T-helper 1 cell (primary cell): ENCODE results near the gene PYROXD2.

Source experiments
- DNase-seq, 5 donors: peaks; one replicate each; pipeline ENCODE4 v3.0.0-alpha.2; 2012 to 2020

PYROXD2 gene

GRCh38 chr10:98411768-98412167, 3.2 kb downstream of the PYROXD2 start:
- no peak for DNase-seq

- no peak for DNase-seq
These were observed 3.8 kb downstream of the PYROXD2 start for GRCh38 chr10:98411166-98411565.

- no peak for DNase-seq
These were observed 4.2 kb downstream of the PYROXD2 start for GRCh38 chr10:98410759-98411158.

GRCh38 chr10:98410135-98410743, 4.7 kb downstream of the PYROXD2 start:
- DNase-seq: no peak

GRCh38 chr10:98408799-98409198, 6.2 kb downstream of the PYROXD2 start:
- no peak for DNase-seq

GRCh38 chr10:98407744-98408241, 7.2 kb downstream of the PYROXD2 start:
- DNase-seq: no peak

- DNase-seq: no peak
These were observed 7.8 kb downstream of the PYROXD2 start for GRCh38 chr10:98407017-98407743.

- DNase-seq: no peak
These were observed 9.6 kb downstream of the PYROXD2 start for GRCh38 chr10:98405422-98405821.

- peak in 1 of 5 donors; percentile 45 for DNase-seq
These were observed 10.2 kb downstream of the PYROXD2 start for GRCh38 chr10:98404571-98405359.

- DNase-seq: peak in 1 of 5 donors; percentile 52
These were observed 11.0 kb downstream of the PYROXD2 start for GRCh38 chr10:98403812-98404504.

- DNase-seq: no peak
These were observed 11.9 kb downstream of the PYROXD2 start for GRCh38 chr10:98402931-98403718.

GRCh38 chr10:98402478-98402877, 12.5 kb downstream of the PYROXD2 start:
- DNase-seq: no peak

- DNase-seq: peak in 1 of 5 donors; percentile 23
These were observed 14.5 kb downstream of the PYROXD2 start for GRCh38 chr10:98400482-98400881.

GRCh38 chr10:98399784-98400183, 15.2 kb downstream of the PYROXD2 start:
- DNase-seq: no peak

- DNase-seq: no peak
These were observed 17.8 kb downstream of the PYROXD2 start for GRCh38 chr10:98397089-98397600.

GRCh38 chr10:98396096-98397063, 18.6 kb downstream of the PYROXD2 start:
- no peak for DNase-seq

- no peak for DNase-seq
These were observed 20.0 kb downstream of the PYROXD2 start for GRCh38 chr10:98394851-98395440.

- peak in 1 of 5 donors; percentile 47 for DNase-seq
These were observed 23.4 kb downstream of the PYROXD2 start for GRCh38 chr10:98391578-98391991.

GRCh38 chr10:98391065-98391464, 23.9 kb downstream of the PYROXD2 start:
- DNase-seq: peak in 1 of 5 donors; percentile 34

- DNase-seq: no peak
These were observed 24.6 kb downstream of the PYROXD2 start for GRCh38 chr10:98390406-98390805.
